GM12864 (cell line): ENCODE measurements around the gene THSD4.

ENCODE experiments used
- DNase-seq: peaks from one replicate; pipeline ENCODE4 v3.0.0-alpha.2; 2011; ENCODE audit warnings: low read depth
- H3K4me3 ChIP-seq: 2 replicates; pipeline ENCODE4 v1.5.1; 2011; ENCODE audit warnings: mild to moderate bottlenecking, low read depth, low read length, control low read depth
- TF ChIP-seq, protein P1 (sequence below): IDR thresholded peaks from 2 replicates; pipeline ENCODE4 v1.5.1; 2011; ENCODE audit warnings: low read depth, mild to moderate bottlenecking, moderate library complexity, low read length, control low read depth, inconsistent platforms; ENCODE audit errors: missing control alignments

Gene THSD4

DNA sequence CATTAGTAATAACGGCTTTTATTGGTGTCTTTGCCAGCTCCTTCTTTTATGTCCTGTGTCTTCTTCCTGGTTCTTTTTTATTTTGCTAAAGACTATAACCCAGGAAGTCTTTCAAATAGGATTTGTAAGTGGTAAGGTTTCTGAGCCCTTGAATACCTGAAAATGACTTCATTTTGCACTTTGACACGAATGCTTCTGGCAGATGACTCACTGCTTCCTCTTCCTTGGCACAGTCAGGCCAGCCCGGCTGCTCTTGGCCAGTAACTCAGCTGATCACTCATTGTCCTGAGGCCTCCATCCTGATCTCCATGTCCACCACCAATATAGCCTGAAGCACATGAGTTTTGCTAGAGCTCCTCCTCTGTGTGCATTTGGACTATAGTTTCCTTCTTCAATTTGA, 646.4 kb downstream of the THSD4 start:
- no peak overlapping the region for H3K4me3 ChIP-seq
- DNase-seq = no peak
- TF ChIP-seq, protein P1, sequence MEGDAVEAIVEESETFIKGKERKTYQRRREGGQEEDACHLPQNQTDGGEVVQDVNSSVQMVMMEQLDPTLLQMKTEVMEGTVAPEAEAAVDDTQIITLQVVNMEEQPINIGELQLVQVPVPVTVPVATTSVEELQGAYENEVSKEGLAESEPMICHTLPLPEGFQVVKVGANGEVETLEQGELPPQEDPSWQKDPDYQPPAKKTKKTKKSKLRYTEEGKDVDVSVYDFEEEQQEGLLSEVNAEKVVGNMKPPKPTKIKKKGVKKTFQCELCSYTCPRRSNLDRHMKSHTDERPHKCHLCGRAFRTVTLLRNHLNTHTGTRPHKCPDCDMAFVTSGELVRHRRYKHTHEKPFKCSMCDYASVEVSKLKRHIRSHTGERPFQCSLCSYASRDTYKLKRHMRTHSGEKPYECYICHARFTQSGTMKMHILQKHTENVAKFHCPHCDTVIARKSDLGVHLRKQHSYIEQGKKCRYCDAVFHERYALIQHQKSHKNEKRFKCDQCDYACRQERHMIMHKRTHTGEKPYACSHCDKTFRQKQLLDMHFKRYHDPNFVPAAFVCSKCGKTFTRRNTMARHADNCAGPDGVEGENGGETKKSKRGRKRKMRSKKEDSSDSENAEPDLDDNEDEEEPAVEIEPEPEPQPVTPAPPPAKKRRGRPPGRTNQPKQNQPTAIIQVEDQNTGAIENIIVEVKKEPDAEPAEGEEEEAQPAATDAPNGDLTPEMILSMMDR = no peak

DNA sequence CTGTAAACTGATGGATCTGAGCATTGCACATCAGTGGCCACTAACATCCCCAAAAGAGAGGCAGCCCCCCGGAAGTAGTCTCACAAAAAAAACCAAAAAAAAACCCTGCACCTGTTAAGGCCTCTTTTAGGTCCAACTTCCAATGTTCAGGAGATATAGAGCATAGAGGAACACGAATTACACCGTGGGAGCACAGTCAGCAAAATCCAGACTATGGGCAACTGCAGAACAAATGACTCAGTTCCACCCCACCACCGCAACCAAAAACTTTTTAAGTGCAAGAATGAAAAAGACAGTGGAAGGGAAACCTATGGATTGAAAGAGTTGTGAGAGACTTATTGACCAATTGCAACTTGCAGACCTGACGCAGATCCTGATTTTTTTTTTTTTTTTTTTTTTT, 652.9 kb downstream of the THSD4 start:
- no peak for DNase-seq
- H3K4me3 ChIP-seq = no peak overlapping the region
- TF ChIP-seq, protein P1 = no peak

DNA sequence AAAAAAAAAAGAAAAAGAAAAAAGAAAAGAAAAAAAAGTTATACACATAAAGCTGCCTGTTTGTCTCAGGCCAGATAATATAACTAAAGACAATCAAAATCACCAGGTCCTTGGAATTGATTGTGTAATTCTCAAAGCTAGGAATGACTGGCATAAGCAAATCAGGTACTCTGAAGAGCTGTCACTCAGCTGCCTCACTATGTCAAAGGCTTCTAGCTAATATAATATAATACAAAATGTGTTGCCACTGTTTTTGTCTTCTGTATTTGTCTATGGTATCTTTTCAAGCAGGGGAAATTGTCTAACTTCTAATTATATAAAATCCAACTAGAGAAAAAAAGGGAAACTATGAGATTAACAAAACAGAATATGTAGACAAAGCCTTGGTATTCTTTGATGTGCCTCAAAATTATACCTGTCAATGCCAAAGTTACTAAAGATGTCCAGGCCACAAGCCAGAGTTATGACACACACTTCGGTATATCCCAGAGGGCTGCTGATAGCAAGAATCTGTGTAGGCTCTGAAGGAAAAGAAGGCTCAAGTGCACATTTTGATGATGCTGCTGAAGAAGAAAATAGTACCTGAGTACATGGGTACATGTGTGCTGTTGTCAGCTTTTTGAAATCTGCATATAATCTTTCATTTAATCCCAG, 658.1 kb downstream of the THSD4 start:
- H3K4me3 ChIP-seq = no peak overlapping the region
- no peak for DNase-seq
- TF ChIP-seq, protein P1 = no peak

DNA sequence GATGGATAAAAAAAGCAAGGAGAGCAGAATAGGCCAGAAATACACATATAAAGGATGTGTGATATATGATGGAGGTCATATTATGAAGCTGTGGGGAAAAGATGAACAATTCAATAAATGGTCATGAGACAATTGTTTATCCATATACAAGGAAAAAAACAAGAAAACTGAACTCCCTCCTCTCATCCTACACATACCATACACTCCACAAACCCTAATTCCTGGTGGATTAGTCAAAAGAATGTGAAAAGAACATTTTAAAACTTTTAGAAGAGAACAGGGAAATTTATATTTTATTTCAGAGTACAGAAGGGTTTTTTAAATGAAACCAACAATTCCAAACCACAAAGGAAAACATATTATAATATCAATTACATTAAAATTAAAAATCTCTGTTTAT, 660.6 kb downstream of the THSD4 start:
- TF ChIP-seq, protein P1 = no peak
- no peak for DNase-seq
- no peak overlapping the region for H3K4me3 ChIP-seq

DNA sequence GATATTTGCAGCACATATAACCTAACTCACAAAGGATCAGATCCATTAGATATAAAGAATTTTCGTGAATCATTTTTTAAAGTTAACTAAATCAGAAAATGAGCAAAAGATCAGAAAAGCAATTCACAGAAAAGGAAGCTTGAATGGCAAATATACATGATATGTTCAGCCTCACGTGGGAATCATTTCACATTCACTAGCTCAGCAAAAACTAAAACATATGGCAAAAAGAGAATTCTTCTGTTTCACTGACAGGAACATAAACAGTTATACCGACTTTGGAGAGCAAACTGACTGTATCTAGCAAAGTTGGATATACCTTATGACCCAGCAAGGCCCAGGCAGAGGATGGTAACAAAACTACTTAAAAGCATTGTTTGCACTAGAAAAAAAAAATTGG, 661.0 kb downstream of the THSD4 start:
- TF ChIP-seq, protein P1 = no peak
- no peak overlapping the region for H3K4me3 ChIP-seq
- DNase-seq = no peak

DNA sequence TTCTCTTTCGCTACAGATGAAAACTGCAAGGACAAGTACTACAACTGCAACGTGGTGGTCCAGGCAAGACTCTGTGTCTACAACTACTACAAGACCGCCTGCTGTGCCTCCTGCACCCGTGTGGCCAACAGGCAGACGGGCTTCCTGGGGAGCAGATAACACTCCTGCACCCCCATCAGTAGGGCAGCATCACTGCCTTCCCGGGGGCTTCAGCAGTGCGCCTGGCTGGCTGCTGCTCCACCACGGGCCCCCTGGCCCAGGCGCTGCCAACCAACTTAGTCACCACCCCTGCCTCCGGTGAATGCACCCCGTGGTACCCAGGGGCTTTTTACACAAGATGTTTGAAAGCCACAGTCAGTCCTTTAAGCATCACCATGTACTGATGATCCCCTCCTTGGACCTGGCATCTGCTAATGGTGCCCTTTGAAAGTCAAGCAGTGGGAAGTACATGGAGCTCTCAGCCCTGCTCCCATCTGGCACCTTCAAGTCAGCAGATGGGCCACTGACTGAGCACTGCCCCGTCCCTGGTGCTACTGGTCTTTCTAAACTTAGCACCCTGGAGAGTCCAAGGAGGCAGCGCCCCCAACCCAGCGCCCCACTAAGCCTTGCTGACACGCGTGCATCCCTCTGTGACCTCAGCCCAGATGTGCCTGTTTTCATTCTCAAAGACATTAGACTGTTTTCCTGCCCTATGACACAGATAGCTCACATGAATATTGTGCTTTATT, 662.1 kb downstream of the THSD4 start:
- no peak for DNase-seq
- TF ChIP-seq, protein P1 = no peak
- no peak overlapping the region for H3K4me3 ChIP-seq

DNA sequence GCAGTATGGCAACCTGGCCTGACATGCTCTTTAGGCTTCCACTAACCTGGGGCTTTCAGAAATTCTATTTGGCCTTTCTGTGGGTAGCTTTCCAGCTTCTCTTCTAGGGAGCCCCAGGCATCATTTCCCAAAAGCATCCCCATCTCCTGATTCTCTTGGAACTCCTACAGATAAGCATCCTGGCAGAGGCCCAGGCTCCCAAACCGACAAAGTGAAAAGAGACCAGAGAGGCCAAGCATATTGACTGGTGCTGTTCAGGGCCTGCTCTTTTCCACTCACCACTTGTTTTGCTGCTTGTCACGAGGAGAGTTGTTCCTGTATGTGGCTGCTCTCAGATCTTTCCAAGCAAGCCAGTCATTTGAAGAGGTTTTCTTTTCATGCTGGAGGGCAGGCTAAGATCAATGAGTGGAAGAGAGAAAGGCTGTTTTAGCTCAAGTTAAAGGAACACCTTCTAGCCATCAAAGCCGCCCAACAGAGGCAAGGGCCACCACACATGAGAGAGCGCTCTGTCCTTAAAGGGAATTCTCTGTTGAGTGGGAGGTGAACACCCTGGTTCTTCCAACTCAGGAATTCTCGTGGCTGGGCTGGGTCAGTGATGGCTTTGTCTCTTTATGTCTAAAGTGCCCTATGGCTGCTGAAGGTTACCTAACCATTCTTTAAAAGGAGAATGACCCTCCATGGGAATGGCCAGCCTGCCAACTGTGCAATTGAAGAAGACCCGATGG, 664.0 kb downstream of the THSD4 start:
- TF ChIP-seq, protein P1 = no peak
- DNase-seq = no peak
- no peak overlapping the region for H3K4me3 ChIP-seq
